ENCODE measurements around the gene RBAK. TPM values are rescaled to one million over a fixed set of nuclear protein-coding genes. Genes with fewer than 3 reads are reported as not detected.

Gene RBAK
- total RNA-seq, 1 donor from 2014 or later, result 20.8 TPM

Other genes with a start within 250 kb of the RBAK start
- gene PAPOLB, start 183.8 kb upstream of the RBAK start, total RNA-seq, result not detected in 2 replicates
- not detected in 2 replicates for gene RADIL, start 162.1 kb upstream of the RBAK start, total RNA-seq
- gene MMD2, start 86.7 kb upstream of the RBAK start, total RNA-seq, result not detected in 2 replicates
- 61.8 and 75.2 TPM in 2 replicates for gene WIPI2, start 144.4 kb downstream of the RBAK start, total RNA-seq
- 2.6 and 39.0 TPM in 2 replicates for gene SLC29A4, start 237.1 kb downstream of the RBAK start, total RNA-seq